ENCODE results near the gene PID1.

The PID1 gene

GRCh38 chr2:229257985-229258384 lies 13.1 kb downstream of the PID1 start:
- no peak for DNase-seq

- no peak for DNase-seq
These were observed 14.7 kb downstream of the PID1 start for GRCh38 chr2:229256376-229256775.

GRCh38 chr2:229254206-229254605 lies 16.9 kb downstream of the PID1 start:
- no peak for DNase-seq

DNA sequence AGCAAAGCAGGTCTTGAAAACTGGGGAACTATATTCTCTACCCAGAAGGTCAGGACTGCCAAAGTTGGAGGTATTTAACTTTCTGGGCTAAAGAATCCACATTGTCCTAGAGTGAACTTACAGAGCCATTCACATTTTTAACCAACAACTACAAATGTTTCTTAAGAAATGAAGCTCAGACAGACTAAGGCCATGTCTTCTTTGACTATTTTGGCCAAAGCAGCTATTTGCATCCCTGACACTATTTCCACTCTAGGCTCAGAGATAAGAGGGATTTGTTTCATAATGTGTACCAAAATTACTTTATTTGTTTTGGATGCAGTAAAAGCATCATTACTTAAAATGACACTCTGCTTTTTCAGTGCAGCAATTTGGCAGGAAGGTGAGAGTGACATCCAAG lies 18.1 kb downstream of the PID1 start:
- no peak for DNase-seq

GRCh38 chr2:229252280-229252679 lies 18.8 kb downstream of the PID1 start:
- DNase-seq: no peak

DNA sequence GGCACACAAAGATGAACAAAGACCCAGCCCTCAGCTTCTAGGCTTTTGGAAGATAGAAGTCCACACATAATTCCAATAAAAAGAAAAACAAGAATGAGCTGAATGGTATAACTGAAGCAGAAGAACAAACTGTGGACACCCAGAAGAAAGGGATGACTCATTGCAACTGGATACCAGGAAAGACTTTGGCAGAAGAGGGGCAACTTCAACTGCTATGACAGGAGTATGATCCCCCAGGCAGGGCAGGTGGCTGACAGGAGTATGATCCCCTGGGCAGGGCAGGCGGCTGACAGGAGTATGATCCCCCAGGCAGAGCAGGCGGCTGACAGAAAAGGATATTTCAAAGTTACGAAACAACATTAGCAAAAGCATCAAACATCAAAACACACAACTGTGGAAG lies 21.6 kb downstream of the PID1 start:
- no peak for DNase-seq

GRCh38 chr2:229246334-229246733 lies 24.8 kb downstream of the PID1 start:
- DNase-seq: no peak

DNA sequence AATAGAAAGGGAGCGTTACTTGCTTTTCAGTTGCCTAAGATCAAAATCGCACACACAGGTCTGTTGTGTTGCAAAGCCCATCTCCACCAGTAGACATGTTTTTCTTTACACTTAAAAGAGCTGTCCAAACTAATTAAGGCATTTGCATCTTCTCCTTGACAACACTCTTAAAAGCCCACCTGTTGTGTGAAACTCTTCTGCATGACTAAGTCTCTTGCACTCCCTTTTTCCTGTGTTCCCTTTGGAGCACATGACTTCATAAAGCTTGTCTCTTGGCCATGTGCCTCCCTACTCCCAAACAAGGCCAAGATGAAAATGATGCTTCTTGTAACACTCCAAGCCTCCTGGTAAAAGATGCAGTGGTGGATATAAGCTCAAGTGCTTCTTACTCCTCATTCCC lies 26.1 kb downstream of the PID1 start:
- no peak for DNase-seq

DNA sequence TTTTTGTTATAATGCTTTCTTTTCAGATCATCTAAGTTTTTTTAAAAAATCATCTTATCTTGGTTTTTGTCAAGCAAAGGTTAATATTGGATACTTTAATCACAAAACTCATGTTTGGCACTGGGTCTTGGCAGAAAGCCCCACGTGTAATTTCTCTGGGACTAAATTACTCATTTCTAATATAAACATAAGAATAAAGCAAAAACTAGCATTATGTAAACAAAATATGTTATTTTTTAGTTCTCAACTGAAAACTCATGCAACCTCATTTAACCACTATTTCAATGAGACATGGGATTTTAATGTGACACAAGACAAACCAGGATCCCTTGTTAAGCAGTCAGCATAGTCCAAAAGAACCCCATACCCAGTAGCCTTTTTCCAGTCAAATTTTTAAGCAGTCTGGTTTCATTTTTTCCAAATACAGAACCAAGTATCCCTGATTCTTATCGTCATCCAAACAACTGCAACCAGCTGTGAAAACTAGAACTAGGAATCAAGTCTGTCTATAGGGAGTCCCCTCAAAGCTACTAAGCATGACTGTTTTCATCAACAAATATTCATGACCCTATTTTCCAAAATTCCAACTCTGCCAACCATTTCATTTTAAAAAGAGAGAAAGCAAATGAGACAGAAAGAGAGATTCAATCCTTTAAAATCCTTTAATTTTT lies 27.1 kb downstream of the PID1 start:
- DNase-seq: no peak

DNA sequence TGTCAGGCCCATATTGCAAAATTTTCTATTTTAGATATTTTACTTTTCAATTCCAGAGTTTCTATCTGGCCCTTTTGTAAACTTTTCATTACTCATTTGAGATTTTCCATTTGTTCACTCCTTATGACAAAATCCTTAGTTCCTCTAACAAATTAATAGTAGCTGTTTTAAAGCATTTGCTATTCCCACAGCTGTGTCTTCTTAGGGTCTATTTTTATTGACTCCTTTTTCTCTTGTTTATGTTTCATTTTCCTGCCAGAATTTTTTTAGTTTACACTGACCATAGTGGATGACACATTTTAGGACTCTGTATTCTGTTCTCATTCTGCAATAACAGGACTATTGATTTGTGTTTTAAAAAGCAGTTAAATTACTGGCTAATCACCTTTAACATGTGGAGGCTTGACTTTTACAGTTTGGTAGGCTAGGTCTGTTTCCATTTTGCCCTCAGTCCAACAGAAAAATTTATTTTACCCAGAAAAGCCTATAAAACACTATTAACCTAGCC lies 30.0 kb downstream of the PID1 start:
- no peak for DNase-seq

DNA sequence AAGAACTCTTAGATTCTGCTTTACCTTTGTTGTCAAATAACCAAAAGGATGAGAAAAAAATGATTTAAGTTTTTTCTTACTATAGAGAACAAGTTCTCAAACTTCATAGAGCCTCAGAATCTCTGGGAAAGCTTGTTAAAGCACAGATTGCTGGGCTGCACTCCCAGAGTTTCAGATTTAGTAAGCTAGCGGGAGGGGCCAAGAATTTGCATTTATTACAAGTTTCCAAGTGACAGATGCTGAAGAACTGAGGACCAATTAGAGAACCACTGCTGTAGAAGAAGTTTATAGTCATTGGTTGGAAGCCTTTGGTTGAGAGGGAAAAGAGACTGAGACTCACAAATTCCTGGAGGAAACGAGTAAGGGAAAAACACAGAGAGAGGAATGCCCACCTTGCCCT lies 32.1 kb downstream of the PID1 start:
- no peak for DNase-seq

- no peak for DNase-seq
These were observed 33.8 kb downstream of the PID1 start for GRCh38 chr2:229237270-229237669.

GRCh38 chr2:229235131-229235914 lies 35.8 kb downstream of the PID1 start:
- DNase-seq: no peak

DNA sequence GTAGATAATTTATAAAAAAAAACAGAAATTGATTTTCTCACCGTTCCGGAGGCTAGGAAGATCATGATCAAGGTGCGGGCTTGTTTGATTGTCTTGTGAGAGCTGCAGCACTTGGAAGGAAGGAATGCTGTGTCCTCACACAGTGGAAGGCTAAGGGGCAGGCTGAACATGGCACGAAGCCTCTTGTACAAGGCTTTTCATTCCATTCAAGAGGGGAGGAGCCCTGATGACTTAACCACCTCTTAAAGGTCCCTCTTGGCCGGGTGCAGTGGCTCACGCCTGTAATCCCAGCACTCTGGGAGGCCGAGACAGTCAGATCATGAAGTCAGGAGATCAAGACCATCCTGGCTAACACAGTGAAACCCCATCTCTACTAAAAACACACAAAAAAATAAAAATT lies 39.2 kb downstream of the PID1 start:
- DNase-seq: no peak

- DNase-seq: no peak
These were observed 39.7 kb downstream of the PID1 start for GRCh38 chr2:229231328-229231868.

GRCh38 chr2:229230911-229231310 lies 40.2 kb downstream of the PID1 start:
- DNase-seq: no peak

GRCh38 chr2:229230256-229230655 lies 40.8 kb downstream of the PID1 start:
- DNase-seq: no peak

DNA sequence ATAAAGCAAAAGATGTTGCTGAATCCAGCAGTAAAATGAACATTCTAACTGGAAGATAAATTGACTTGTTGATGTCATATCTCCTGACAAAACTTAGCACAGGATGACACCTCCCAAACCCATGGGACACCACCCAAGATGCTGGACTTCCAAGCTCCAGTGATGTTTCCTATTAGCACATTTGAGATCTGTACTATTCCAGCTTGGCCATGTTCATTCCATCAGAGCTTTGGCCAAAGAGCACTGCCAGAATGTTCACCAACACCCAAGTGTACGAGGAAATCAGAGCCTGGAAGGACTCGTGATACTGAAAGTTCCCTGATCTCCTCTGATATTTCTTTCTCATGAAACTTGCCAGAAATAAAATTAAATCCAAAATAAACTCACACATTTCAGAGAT lies 44.7 kb downstream of the PID1 start:
- no peak for DNase-seq

GRCh38 chr2:229223107-229223506 lies 48.0 kb downstream of the PID1 start:
- no peak for DNase-seq

DNA sequence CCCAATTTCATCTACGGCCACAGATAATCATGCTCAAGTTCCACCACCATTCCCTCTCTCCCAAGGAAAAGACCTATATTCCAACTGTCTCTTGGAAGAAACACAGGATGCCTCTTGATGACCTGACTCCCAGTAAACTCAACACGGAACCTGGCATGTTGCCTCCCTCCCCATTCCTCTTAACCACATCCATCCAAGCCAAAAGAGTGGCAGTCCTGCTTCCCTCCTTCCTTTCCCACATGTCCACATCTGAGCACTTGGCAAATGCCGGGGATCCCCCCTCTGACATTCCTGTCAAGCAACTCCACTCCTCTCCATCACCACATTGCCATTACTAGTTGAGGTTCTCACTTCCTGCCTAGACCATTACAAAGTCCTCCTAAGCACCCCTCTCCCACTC lies 49.4 kb downstream of the PID1 start:
- DNase-seq: no peak

DNA sequence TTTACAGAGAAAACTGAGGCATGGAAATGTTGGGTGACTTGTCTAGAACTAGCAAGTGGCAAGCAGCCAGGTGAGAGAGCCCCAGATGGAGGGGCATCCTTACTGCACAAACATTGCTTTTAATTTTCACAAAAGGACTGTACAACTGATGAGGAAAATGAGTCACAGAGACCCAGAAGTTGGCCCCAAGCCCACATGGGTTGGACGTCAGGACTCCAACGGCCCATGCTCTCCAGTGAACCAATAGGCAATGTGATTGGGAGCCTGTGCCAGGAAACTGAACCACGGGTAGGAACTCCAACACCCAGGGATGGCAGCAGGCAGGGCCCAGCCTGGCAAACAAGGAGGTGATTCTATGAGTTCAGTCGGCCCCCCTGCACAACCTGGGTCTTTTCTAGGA lies 50.8 kb downstream of the PID1 start:
- no peak for DNase-seq

DNA sequence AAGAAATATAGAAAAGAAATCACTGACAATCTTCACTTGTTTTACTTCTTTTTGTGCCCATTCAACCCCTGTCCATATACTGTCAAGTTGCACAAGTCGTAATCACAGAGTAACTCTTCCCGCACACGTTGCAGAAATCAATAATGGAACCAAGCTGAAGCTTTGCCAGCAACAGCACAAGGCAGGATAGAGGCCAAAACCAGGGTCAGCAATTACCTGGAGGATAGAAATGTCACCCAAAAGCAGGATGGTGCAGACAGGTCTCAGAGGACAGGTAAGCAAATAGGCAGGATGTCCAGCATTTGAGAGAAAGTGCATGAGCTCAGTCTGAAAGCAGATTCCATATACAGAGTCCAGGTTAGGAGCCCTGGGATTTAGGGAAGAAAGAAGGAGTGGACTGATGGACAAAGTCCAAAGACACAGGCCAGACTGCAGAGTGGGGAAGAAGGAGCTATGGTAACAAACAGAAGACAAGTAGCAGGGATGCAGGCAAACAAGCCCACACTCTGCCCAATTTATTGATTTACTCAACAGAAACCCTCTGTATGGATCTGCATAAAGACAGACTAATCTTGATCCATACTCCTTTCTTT lies 52.7 kb downstream of the PID1 start:
- DNase-seq: no peak

DNA sequence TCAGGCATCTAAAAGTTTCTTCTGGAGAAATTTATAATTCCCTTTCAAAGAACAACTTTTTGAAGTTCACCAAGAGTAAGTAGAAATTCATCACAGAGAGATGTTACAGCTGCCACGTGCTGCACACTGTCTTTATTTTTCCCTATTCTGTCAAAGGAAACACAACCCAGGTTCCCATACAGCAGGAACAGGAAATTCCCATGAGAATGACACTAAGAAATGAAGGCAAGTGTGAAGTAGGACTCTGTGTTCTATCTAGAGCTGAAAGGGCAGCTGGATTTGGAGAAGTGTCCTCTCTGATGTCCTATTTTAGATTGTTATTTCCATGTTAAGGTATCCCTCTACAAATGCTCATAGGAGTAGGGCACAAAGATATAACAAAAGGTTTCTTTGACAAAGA lies 58.8 kb downstream of the PID1 start:
- DNase-seq: no peak

DNA sequence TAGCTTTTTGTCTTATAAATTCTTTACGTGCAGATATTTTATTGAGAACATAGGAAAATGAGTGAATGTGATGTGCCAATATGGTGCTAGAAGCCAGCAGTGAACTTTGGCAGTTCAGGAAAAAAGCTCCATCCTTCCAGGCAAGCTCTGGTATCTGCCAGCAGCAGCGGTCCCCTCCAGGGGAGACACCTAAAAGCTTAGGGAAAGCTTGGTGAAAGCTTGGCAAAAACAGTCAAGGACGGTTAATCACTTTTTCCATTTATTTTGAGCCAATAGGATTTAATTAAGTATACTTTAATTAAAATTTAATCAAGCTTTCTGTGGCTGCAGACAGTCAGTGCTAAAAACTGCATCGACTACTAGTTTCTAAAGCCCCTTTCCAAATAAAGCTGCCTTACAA lies 60.4 kb downstream of the PID1 start:
- no peak for DNase-seq

All from SIG-M5 (cell line).